Common myeloid progenitor, CD34-positive (primary cell): ENCODE measurements around the gene HOXD1. TPM values are rescaled to one million over a fixed set of nuclear protein-coding genes. Genes with fewer than 3 reads are reported as not detected.

Experiments used
- CTCF ChIA-PET: fragments of 350-600 bp; sonication (Branson Sonifier 250); formaldehyde crosslinking; loops from one replicate; lab custom pipeline; 2021; ENCODE audit warnings: antibody characterized with exemption; lab: Charles Lee
- POLR2A ChIA-PET: fragments of 350-600 bp; sonication (Branson Sonifier 250); formaldehyde crosslinking; loops from one replicate; lab custom pipeline; 2021; ENCODE audit warnings: antibody characterized with exemption; lab: Charles Lee
- DNase-seq, 3 donors: peaks; one replicate each; pipeline versions ENCODE4 v3.0.0 to v3.0.0-alpha.2; 2013
- H3K27ac ChIP-seq, 2 experiments: 1 replicate in 1 of 2; 2 replicates in 1 of 2; pipeline ENCODE4 v1.7.0; 2013; ENCODE audit warnings: inconsistent platforms in 2 of 2, low read length in 2 of 2, mild to moderate bottlenecking in 2 of 2, low read depth in 1 of 2, moderate library complexity in 1 of 2; ENCODE audit not compliant: severe bottlenecking in 2 of 2, insufficient read depth in 1 of 2, poor library complexity in 1 of 2
- H3K27me3 ChIP-seq, 5 experiments: replicated peaks in 2 of 5; 1 replicate in 3 of 5; 2 replicates in 2 of 5; pipeline versions ENCODE4 v1.6.1 to v1.7.0; 2013; ENCODE audit warnings: low read length in 4 of 5, mild to moderate bottlenecking in 2 of 5, moderate library complexity in 2 of 5, inconsistent platforms in 1 of 5; ENCODE audit not compliant: insufficient read depth in 5 of 5, control insufficient read depth in 4 of 5
- H3K36me3 ChIP-seq, 4 experiments: 1 replicate in 2 of 4; 2 replicates in 2 of 4; pipeline versions ENCODE4 v1.6.1 to v1.7.0; 2013; ENCODE audit warnings: low read length in 3 of 4, control low read depth in 1 of 4, mild to moderate bottlenecking in 1 of 4; ENCODE audit not compliant: control insufficient read depth in 4 of 4, insufficient read depth in 4 of 4
- H3K4me1 ChIP-seq, 4 experiments: 1 replicate in 3 of 4; 2 replicates in 1 of 4; pipeline versions ENCODE4 v1.6.1 to v1.7.1; 2013; ENCODE audit warnings: low read length in 3 of 4, mild to moderate bottlenecking in 3 of 4, control low read depth in 1 of 4, inconsistent platforms in 1 of 4, moderate library complexity in 1 of 4; ENCODE audit not compliant: control insufficient read depth in 4 of 4, insufficient read depth in 4 of 4; ENCODE audit errors: control extremely low read depth in 1 of 4
- H3K4me3 ChIP-seq, 7 experiments: 1 replicate in 4 of 7; 2 replicates in 3 of 7; pipeline versions ENCODE4 v1.5.1 to v1.7.0; 2013; ENCODE audit warnings: mild to moderate bottlenecking in 7 of 7, low read length in 6 of 7, moderate library complexity in 6 of 7, inconsistent platforms in 2 of 7, low read depth in 2 of 7, control low read depth in 1 of 7; ENCODE audit not compliant: insufficient read depth in 4 of 7, control insufficient read depth in 1 of 7; ENCODE audit errors: extremely low read depth in 1 of 7
- H3K9me3 ChIP-seq, 5 experiments: 1 replicate in 4 of 5; 2 replicates in 1 of 5; pipeline versions ENCODE4 v1.6.1 to v1.7.1; 2013; ENCODE audit warnings: low read length in 4 of 5, mild to moderate bottlenecking in 2 of 5, inconsistent platforms in 1 of 5, low read depth in 1 of 5, moderate library complexity in 1 of 5; ENCODE audit not compliant: control insufficient read depth in 4 of 5, insufficient read depth in 2 of 5; ENCODE audit errors: control extremely low read depth in 1 of 5
- WGBS: methylation state at CpG from one replicate; pipeline ENCODE4 v1.1.5; 2013; ENCODE audit not compliant: insufficient coverage; 5-methylcytosine and 5-hydroxymethylcytosine counted together
- polyA plus RNA-seq: library from polyadenylated mRNA; unstranded; fragments of 120-200 nt; gene quantifications from one replicate; pipeline ENCODE4 v1.2.1, GENCODE V29; 2013

HOXD1 gene
- not detected for polyA plus RNA-seq

DNA sequence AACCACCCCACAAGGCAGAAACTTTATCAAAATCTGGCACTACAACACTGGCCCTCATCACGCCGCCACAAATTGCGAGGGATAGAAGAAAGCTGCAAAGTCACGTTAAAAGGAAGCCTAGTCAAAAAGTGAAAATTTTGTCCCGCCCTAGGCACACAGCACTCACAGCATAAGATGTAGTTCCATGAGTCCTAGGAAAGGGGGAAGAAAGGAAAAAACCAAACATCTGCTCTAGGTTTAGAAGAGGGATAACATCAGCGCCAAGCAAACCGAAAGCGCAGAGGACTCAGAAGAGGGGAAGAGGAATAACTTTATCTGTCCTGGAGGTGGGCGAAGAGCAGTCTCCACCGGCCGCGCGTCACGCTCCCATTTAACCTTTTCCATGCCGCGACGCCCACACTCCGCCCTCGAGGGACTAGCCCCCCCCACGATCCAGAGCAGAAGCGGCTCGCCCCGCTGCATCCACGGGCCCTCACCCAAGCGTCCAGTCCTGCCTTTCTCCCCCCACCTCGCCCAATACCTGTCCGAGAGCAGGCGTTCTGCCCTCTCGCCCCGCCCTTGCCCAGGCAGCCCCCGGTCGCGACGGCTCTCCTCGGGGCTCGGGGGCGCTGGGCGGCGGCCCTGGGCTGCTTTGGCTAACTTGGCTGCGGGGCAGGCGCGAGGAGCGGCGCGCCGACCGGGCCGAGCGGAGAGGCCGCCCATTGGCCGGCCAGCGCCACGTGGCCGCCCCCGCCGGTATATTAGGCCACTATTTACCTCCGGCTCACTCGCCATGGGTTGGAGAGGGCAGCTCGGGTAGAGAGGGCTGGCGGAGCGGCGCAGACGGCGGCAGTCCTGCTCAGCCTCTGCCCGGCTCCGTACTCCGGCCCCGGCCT is at the start of gene HOXD1:
HOXD1 (plus strand) TSS at position 770 of the 875 bp plus-strand sequence. CDS start 134 bp downstream, outside the sequence.
- Histone ChIP-seq H3K4me1 (peaks cover 0 to 27% (median 25%) of the 10 kb centered on the region in 4 experiments), H3K9me3 (peaks cover 0 to 5% (median 2%) of the 10 kb centered on the region in 5 experiments), H3K27ac (no peak within 1 kb of the TSS), H3K27me3 (peaks cover 30 to 100% (median 62%) of the 10 kb centered on the region in 5 experiments), H3K4me3 (peak within 1 kb of the TSS; percentile 9 to 71 (median 48)), H3K36me3 (no peaks in the 10 kb centered on the region)
- 2% methylated on average over 63 of the region's 68 CpGs for WGBS
- CTCF ChIA-PET: interaction anchor here (0.8 kb wide), 1 partner anchor 48 kb away, joined by 4 read pairs; no protein-coding TSS in a partner anchor
- DNase-seq: peak in 1 of 3 donors; percentile 45
- POLR2A ChIA-PET: no interaction called here

DNA sequence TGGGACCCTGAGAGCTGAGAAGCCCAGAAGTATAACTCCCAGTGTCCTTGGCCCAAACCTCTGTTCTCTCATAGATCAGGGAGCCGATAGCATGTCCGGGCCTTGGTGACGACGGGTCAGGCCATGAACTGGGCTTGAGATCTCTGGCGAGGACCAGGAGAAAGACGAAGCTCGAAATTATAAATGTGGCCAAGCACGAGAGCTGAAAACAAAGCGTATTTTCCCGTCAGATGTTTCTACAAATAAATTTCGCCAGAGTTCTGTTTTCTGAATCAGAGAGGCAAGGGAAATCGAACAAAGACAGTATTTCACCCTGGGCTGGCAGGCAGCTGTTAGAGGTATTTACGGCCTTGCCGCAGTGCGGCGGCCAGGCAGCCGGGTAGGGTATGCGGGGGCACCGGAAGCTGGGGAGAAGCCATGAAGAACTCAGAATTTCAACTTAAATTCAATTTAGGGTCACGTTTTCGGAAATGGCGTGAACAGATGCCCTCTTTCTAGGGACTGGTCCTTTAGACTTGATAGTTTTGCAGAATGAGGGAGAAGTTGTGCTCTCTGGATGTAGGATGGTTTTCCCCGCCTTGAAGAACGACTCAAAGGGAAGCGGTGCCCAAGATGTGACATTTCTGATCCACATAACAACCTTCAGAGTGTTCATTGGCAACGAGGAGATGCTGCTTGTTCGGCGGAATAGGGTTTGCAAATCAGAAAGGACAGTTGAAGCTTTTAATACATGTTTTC is 49.4 kb upstream of the HOXD1 start:
- no peak overlapping the region for H3K4me3 ChIP-seq
- H3K27ac ChIP-seq: no peak overlapping the region
- peaks cover 0 to 17% (median 13%) of the 10 kb centered on the region in 4 experiments for H3K4me1 ChIP-seq
- 4% methylated on average over 22 of the region's 28 CpGs for WGBS
- CTCF ChIA-PET: interaction anchor here (0.6 to 7.3 kb wide), 21 partner anchors 7 to 1010 kb away, joined by 3 to 74 read pairs (median 6); no protein-coding TSS in a partner anchor
- H3K36me3 ChIP-seq: no peaks in the 10 kb centered on the region
- H3K9me3 ChIP-seq: peaks cover 0 to 7% (median 0%) of the 10 kb centered on the region in 5 experiments
- DNase-seq: no peak
- peaks cover 49 to 100% (median 68%) of the 10 kb centered on the region in 5 experiments for H3K27me3 ChIP-seq
- POLR2A ChIA-PET: no interaction called here

DNA sequence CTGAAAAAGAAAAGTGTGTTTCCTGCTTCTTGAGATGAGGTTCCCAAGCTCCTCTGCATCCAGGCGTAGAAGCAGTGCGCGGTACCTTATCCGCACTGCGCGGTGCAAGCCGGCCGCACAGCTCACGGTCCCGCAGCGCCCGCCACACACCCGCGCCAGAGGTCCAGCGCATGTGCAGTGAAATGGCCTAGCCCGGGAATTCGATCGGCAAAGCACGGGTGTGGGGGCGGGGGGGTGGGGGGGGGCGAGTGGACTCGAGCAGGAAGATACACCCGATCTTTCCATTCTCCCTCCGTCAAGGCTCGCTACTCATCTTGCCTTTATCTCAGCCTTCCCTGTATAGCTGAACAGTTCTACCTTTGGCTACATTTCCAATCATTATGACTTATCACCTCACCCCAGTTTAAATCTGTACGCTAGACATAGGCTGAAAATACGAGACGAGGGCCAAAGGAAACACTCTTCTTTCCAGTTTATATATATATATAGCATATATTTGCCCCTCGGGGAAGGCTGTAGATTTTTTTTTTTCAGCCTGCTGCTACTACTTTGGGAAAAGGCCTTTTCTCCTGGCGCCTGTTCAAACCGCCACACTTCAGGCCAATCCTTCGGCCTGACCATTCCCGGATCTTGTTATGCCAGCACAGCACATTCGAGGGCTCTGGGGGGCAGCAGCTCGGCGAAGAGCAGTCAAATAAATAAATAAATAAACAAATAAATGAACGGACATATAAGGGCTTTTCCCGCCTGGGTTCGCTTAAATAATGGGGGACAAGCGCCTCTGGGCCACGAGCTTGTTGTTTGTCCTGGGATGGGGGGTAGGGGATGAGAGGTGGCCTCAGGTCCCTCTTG is 48.6 kb upstream of the HOXD1 start:
- WGBS: 17% methylated on average over 11 of the region's 41 CpGs
- POLR2A ChIA-PET: no interaction called here

DNA sequence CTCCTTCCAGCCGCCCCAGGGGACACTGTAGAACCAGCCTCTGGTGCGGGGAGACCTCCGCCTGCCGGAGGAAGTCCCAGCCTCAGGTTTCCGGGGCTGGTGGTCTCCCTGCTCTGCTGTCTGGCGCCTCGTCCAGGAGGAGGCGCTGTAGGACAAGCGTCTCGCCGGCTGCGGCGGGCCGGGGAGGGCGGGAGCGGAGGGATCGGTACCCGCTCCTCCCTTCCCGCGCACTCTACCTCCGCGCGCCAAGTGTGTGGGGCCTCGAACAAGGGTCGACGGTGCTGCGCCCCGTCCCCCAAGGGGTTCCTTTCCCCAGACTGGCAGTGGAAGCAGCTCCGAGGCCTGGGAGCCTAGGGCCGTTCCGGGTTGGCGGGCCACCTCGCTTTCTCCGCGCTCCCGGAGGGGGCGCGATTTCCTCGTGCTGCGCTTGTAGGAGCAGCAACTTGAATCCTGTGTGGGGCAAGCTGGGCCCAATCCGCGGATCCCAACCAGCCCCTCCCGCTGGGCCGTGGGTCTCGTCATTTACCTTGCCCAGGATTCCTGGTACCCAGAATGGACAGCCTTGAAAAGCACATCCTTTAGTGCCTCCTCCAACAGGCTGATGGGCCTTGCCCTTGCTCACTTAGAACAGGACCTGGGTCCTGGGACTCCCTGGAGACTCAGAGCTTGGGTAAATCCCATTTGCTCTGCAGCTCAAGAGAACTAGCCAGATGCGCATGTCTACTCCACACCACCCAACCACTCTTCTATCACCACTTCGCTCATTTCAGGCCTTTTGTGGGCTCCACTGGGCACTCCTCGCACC is 47.8 kb upstream of the HOXD1 start:
- Histone ChIP-seq H3K4me1 (peaks cover 0 to 17% (median 13%) of the 10 kb centered on the region in 4 experiments), H3K27ac (no peak overlapping the region), H3K9me3 (peaks cover 0 to 7% (median 0%) of the 10 kb centered on the region in 5 experiments), H3K36me3 (no peaks in the 10 kb centered on the region), H3K27me3 (peaks cover 35 to 97% (median 67%) of the 10 kb centered on the region in 5 experiments), H3K4me3 (peak overlapping the region; percentile 16 to 75 (median 59))
- peak; percentile 73 to 86 (median 84) for DNase-seq
- ChIA-PET POLR2A (interaction anchor here (0.5 to 0.6 kb wide), 2 partner anchors 36 to 418 kb away, joined by 3 read pairs; no protein-coding TSS in a partner anchor), CTCF (interaction anchor here (0.6 to 7.3 kb wide), 27 partner anchors 9 to 1008 kb away, joined by 3 to 74 read pairs (median 6); no protein-coding TSS in a partner anchor)
- 9% methylated on average over 36 of the region's 48 CpGs for WGBS

More for the DNA sequence above, 48.6 kb upstream of the HOXD1 start:
- peak overlapping the region in 5 of 7 experiments; percentile 52 to 75 (median 60) for H3K4me3 ChIP-seq
- DNase-seq: no peak
- CTCF ChIA-PET: interaction anchor here (0.6 to 7.3 kb wide), 30 partner anchors 8 to 1009 kb away, joined by 3 to 74 read pairs (median 6); no protein-coding TSS in a partner anchor
- H3K27me3 ChIP-seq: peaks cover 43 to 97% (median 66%) of the 10 kb centered on the region in 5 experiments
- H3K9me3 ChIP-seq: peaks cover 0 to 7% (median 0%) of the 10 kb centered on the region in 5 experiments
- no peak overlapping the region for H3K27ac ChIP-seq
- H3K4me1 ChIP-seq: peaks cover 0 to 17% (median 13%) of the 10 kb centered on the region in 4 experiments
- no peaks in the 10 kb centered on the region for H3K36me3 ChIP-seq

DNA sequence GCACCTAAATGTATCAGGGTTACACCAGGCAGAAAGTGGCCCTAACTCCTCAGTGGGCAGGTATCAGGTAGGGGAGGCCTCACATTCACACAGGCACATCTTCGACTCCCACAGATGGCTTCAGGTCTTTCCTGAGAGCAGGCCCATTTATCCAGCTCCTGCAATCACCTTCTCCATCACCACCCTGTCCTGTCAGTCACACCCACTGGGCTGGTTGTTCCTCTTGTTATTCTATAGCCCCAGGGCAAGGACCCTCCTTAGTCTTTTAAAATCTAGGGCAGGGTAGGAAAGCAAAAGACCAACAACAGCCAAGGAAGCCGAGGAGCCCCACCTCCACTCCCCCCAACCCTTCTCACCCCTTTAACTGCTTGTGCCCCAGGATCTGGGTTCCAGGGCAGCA is 46.2 kb upstream of the HOXD1 start:
- no peak overlapping the region for H3K27ac ChIP-seq
- DNase-seq: no peak
- no peak overlapping the region for H3K4me3 ChIP-seq
- no peaks in the 10 kb centered on the region for H3K36me3 ChIP-seq
- peaks cover 0 to 9% (median 7%) of the 10 kb centered on the region in 4 experiments for H3K4me1 ChIP-seq
- peaks cover 0 to 10% (median 0%) of the 10 kb centered on the region in 5 experiments for H3K9me3 ChIP-seq
- POLR2A ChIA-PET: no interaction called here
- 100% methylated on average over 1 of the region's 2 CpGs for WGBS
- peaks cover 32 to 97% (median 72%) of the 10 kb centered on the region in 5 experiments for H3K27me3 ChIP-seq
- CTCF ChIA-PET: interaction anchor here (1.8 to 7.3 kb wide), 5 partner anchors 10 to 510 kb away, joined by 5 to 74 read pairs (median 40); no protein-coding TSS in a partner anchor
